AG04450 (cell line): ENCODE data around the gene TMEM182. TPM values are rescaled to one million over a fixed set of nuclear protein-coding genes. Genes with fewer than 3 reads are reported as not detected.

Experiments used
- CTCF ChIA-PET: fragments of 300-600, 350-600 bp; formaldehyde crosslinking; extraction: SDS; loops from one replicate; lab custom pipeline; 2022; ENCODE audit warnings: antibody characterized with exemption, inconsistent platforms; lab: Charles Lee
- POLR2A ChIA-PET: fragments of 350-600 bp; formaldehyde crosslinking; extraction: SDS; loops from one replicate; lab custom pipeline; 2021; ENCODE audit warnings: antibody characterized with exemption, inconsistent platforms; lab: Yijun Ruan, JAX
- DNase-seq: peaks from one replicate; pipeline ENCODE4 v3.0.0-alpha.2; 2011; ENCODE audit warnings: low read depth, low spot score
- H3K27ac ChIP-seq: one replicate; pipeline ENCODE4 v1.5.1; 2012; ENCODE audit warnings: low read depth, low read length, control low read depth
- H3K27me3 ChIP-seq: one replicate; pipeline ENCODE4 v1.6.0; 2012; ENCODE audit warnings: low read length; ENCODE audit not compliant: control insufficient read depth, insufficient read depth
- H3K4me3 ChIP-seq: 2 replicates; pipeline ENCODE4 v1.5.1; 2011; ENCODE audit warnings: mild to moderate bottlenecking, low read depth, low read length, control low read depth
- H3K9me3 ChIP-seq: 2 replicates; pipeline ENCODE4 v1.5.1; 2012; ENCODE audit warnings: low read length; ENCODE audit not compliant: control insufficient read depth, insufficient read depth
- CTCF ChIP-seq: IDR thresholded peaks from 2 replicates; pipeline ENCODE4 v1.5.1; 2011; ENCODE audit warnings: low read depth, low read length, control low read depth, inconsistent platforms
- polyA plus RNA-seq: library from polyadenylated mRNA; depleted of rRNA; stranded (reverse); fragments of >200 nt; gene quantifications from 2 replicates; pipeline ENCODE4 v1.2.3, GENCODE V29; 2011

The TMEM182 gene
- polyA plus RNA-seq, 1 experiment = 3.6 TPM

GRCh38 chr2:102736410-102737409, 25.1 kb upstream of the TMEM182 start:
- no peaks in the 10 kb centered on the region for H3K9me3 ChIP-seq
- peak; percentile 31; the same call in 1 of the 2 replicates for TF ChIP-seq CTCF
- DNase-seq = no peak
- no peak overlapping the region for H3K27ac ChIP-seq
- peak overlapping the region; percentile 84 for H3K4me3 ChIP-seq
- ChIA-PET CTCF (interaction anchor here (0.5 to 10.8 kb wide), 7 partner anchors 17 to 264 kb away, joined by 3 to 134 read pairs (median 3); partner anchors contain the start of gene SLC9A4), POLR2A (no interaction called here)
- H3K27me3 ChIP-seq = no peaks in the 10 kb centered on the region

- DNase-seq = no peak
- peak overlapping the region; percentile 84; the same call in 1 of the 2 replicates for H3K4me3 ChIP-seq
Measured at GRCh38 chr2:102737431-102737830, 24.4 kb upstream of the TMEM182 start.

GRCh38 chr2:102743259-102743658, 18.6 kb upstream of the TMEM182 start:
- CTCF ChIA-PET = interaction anchor here (1.7 to 4.7 kb wide), 2 partner anchors 9 to 63 kb away, joined by 4 to 58 read pairs; no protein-coding TSS in a partner anchor
- H3K27me3 ChIP-seq = no peaks in the 10 kb centered on the region
- no peak overlapping the region for H3K4me3 ChIP-seq
- POLR2A ChIA-PET = no interaction called here
- TF ChIP-seq CTCF = no peak
- DNase-seq = no peak
- no peaks in the 10 kb centered on the region for H3K9me3 ChIP-seq
- no peak overlapping the region for H3K27ac ChIP-seq

More at GRCh38 chr2:102737431-102737830, 24.4 kb upstream of the TMEM182 start:
- TF ChIP-seq CTCF = no peak
- no peaks in the 10 kb centered on the region for H3K27me3 ChIP-seq
- H3K27ac ChIP-seq = no peak overlapping the region
- POLR2A ChIA-PET = no interaction called here
- CTCF ChIA-PET = interaction anchor here (3.1 to 10.8 kb wide), 2 partner anchors 16 to 69 kb away, joined by 22 to 134 read pairs; no protein-coding TSS in a partner anchor
- H3K9me3 ChIP-seq = no peaks in the 10 kb centered on the region

- ChIA-PET POLR2A (no interaction called here), CTCF (interaction anchor here (1.1 to 1.6 kb wide), 3 partner anchors 8 to 58 kb away, joined by 3 to 10 read pairs (median 5); no protein-coding TSS in a partner anchor)
- H3K4me3 ChIP-seq = no peak overlapping the region
- no peak overlapping the region for H3K27ac ChIP-seq
- no peaks in the 10 kb centered on the region for H3K27me3 ChIP-seq
- DNase-seq = no peak
- no peaks in the 10 kb centered on the region for H3K9me3 ChIP-seq
- no peak for TF ChIP-seq CTCF
Measured at GRCh38 chr2:102748107-102748506, 13.7 kb upstream of the TMEM182 start.
